Ovary (tissue), 3 donors: ENCODE measurements around the gene NPY4R.
"Not testable (repeated sequence)": the region's sequence is repeated elsewhere in the genome, so short reads cannot be mapped to it uniquely, and the experiment has no call there.

ENCODE experiments used
- CTCF ChIP-seq, 3 donors: fragments of 450-650 bp in 2 of 3; fragments of 200-600 bp in 1 of 3; IDR thresholded peaks; one replicate each; pipeline versions ENCODE4 v1.5.1 to v1.8.0; 2016 to 2022; ENCODE audit warnings: antibody characterized with exemption in 3 of 3, mild to moderate bottlenecking in 1 of 3
- POLR2A ChIP-seq: fragments of 450-650 bp; IDR thresholded peaks from one replicate; pipeline ENCODE4 v1.6.1; 2017; ENCODE audit warnings: antibody characterized with exemption, mild to moderate bottlenecking, moderate library complexity
- donor health status: DM: no; HTN: no; CAD: no.

DNA sequence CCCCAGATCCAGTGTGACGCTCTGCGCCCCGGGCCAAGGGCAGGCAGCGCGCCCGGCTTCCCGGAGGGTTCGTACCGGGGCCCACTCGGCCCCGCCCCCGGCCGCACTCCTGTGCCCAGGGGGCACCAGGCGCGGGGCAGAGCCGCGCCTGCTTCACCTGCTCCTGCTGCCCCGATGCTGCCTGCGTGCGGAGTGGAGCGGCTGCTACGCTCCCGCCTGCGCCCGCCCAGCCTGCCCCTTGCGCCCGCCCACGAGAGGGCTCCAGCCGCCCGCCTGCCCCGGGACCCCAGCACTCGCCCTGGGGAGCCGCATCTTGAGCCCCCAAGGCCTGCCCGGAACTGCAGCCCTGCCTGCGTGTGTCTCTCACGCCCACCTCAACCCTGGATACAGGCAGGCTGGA, at the start of gene NPY4R:
- not testable (repeated sequence) for TF ChIP-seq CTCF (IDR thresholded peaks at IDR 0.05); POLR2A
